HG02884 (cell line): ENCODE measurements around the gene PRR20D.
"Not testable (repeated sequence)": the region's sequence is repeated elsewhere in the genome, so short reads cannot be mapped to it uniquely, and the experiment has no call there.

ENCODE experiments used
- ATAC-seq: cut with Tn5 transposase; IDR thresholded peaks from one replicate; pipeline ENCODE4 v1.9.1; 2021; ENCODE audit warnings: mild to moderate bottlenecking, moderate library complexity; ENCODE audit not compliant: unreplicated experiment

PRR20D gene

GRCh38 chr13:57160332-57160731, at the start of gene PRR20D:
TSS of gene PRR20D (plus strand) at chr13:57160632. CDS start at chr13:57161019, 387 bp downstream.
- not testable (repeated sequence) for ATAC-seq

GRCh38 chr13:57114945-57115344, 45.5 kb upstream of the PRR20D start:
- no peak for ATAC-seq

GRCh38 chr13:57123681-57124080, 36.8 kb upstream of the PRR20D start:
- no peak for ATAC-seq

GRCh38 chr13:57128909-57129308, 31.5 kb upstream of the PRR20D start:
- no peak for ATAC-seq

- ATAC-seq, result no peak
These were observed 24.3 kb upstream of the PRR20D start for GRCh38 chr13:57136093-57136492.

- ATAC-seq, result no peak
These were observed 22.8 kb upstream of the PRR20D start for GRCh38 chr13:57137585-57137984.

GRCh38 chr13:57138988-57139387, 21.4 kb upstream of the PRR20D start:
- ATAC-seq, result no peak

- ATAC-seq, result not testable (repeated sequence)
These were observed 20.7 kb upstream of the PRR20D start for GRCh38 chr13:57139781-57140180.

- not testable (repeated sequence) for ATAC-seq
These were observed 20.0 kb upstream of the PRR20D start, which contains the start of gene PRR20A for GRCh38 chr13:57140235-57140968. TSS of gene PRR20A (plus strand) at chr13:57140918. CDS start at chr13:57141305, 387 bp downstream.

- not testable (repeated sequence) for ATAC-seq
These were observed 13.2 kb upstream of the PRR20D start, which contains the start of gene PRR20B for GRCh38 chr13:57147188-57147587. TSS of gene PRR20B (plus strand) at chr13:57147488. CDS start at chr13:57147875, 387 bp downstream.

- ATAC-seq, result not testable (repeated sequence)
These were observed 12.3 kb upstream of the PRR20D start for GRCh38 chr13:57148106-57148505.

GRCh38 chr13:57153761-57154160, 6.7 kb upstream of the PRR20D start, which contains the start of gene PRR20C:
TSS of gene PRR20C (plus strand) at chr13:57154061. CDS start at chr13:57154448, 387 bp downstream.
- ATAC-seq, result not testable (repeated sequence)

GRCh38 chr13:57166897-57167296, 6.5 kb downstream of the PRR20D start, which contains the start of gene PRR20E:
TSS of gene PRR20E (plus strand) at chr13:57167197. CDS start at chr13:57167584, 387 bp downstream.
- ATAC-seq, result not testable (repeated sequence)

- no peak for ATAC-seq
These were observed 31.2 kb downstream of the PRR20D start for GRCh38 chr13:57191667-57192066.

- no peak for ATAC-seq
These were observed 52.6 kb downstream of the PRR20D start for GRCh38 chr13:57212989-57213388.
